Retinal pigment epithelial cell (primary cell): ENCODE data around the gene DBR1.

Experiments used
- DNase-seq: peaks from one replicate; pipeline ENCODE4 v3.0.0-alpha.2; 2010; ENCODE audit warnings: low read depth
- H3K4me3 ChIP-seq: 2 replicates; pipeline ENCODE4 v1.5.1; 2011; ENCODE audit warnings: mild to moderate bottlenecking, low read length, control low read depth, moderate library complexity
- CTCF ChIP-seq: conservative IDR thresholded peaks from 2 replicates; pipeline ENCODE4 v1.5.1; 2011; ENCODE audit warnings: low read depth, low read length, control low read depth, inconsistent platforms

Gene DBR1

GRCh38 chr3:138135146-138135832, 39.4 kb downstream of the DBR1 start:
- no peak for TF ChIP-seq CTCF

GRCh38 chr3:138132239-138132638, 42.5 kb downstream of the DBR1 start, which contains the start of gene A4GNT:
A4GNT (minus strand) TSS chr3:138132390; CDS start chr3:138131256, 1,134 bp downstream.
- H3K4me3 ChIP-seq: no peak within 1 kb of the TSS
- TF ChIP-seq CTCF: no peak
- DNase-seq: no peak

More at GRCh38 chr3:138135146-138135832, 39.4 kb downstream of the DBR1 start:
- H3K4me3 ChIP-seq: no peak overlapping the region
- DNase-seq: no peak

GRCh38 chr3:138127636-138128365, 46.9 kb downstream of the DBR1 start:
- no peak overlapping the region for H3K4me3 ChIP-seq
- DNase-seq: no peak
- no peak for TF ChIP-seq CTCF

- no peak for TF ChIP-seq CTCF
- H3K4me3 ChIP-seq: no peak overlapping the region
- no peak for DNase-seq
Measured at GRCh38 chr3:138125548-138126221, 49.0 kb downstream of the DBR1 start.

- H3K4me3 ChIP-seq: no peak overlapping the region
- no peak for DNase-seq
- TF ChIP-seq CTCF: no peak
Measured at GRCh38 chr3:138124706-138125355, 49.9 kb downstream of the DBR1 start.

GRCh38 chr3:138124188-138124587, 50.5 kb downstream of the DBR1 start:
- no peak overlapping the region for H3K4me3 ChIP-seq
- no peak for DNase-seq
- no peak for TF ChIP-seq CTCF
